Stimulated activated CD8-positive, alpha-beta memory T cell treated with anti-CD3 and anti-CD28 coated beads, Interleukin-7, amount 100 ng/mL, for 1 hour (primary cell): Measurements from ENCODE around the gene SNAP47.

ENCODE experiments used
- DNase-seq, 2 donors: peaks; one replicate each; pipeline ENCODE4 v3.0.0-alpha.2; 2020; ENCODE audit warnings: low read depth in 2 of 2

Gene SNAP47

GRCh38 chr1:227785094-227785804 is 50.0 kb downstream of the SNAP47 start:
- no peak for DNase-seq

- no peak for DNase-seq
Measured at GRCh38 chr1:227785805-227786671, 50.8 kb downstream of the SNAP47 start.

- no peak for DNase-seq
Measured at GRCh38 chr1:227786673-227787512, 51.7 kb downstream of the SNAP47 start.

GRCh38 chr1:227787513-227788270 is 52.5 kb downstream of the SNAP47 start:
- DNase-seq = peak; percentile 88 to 89

GRCh38 chr1:227788271-227789083 is 53.2 kb downstream of the SNAP47 start:
- DNase-seq = no peak

GRCh38 chr1:227789084-227790033 is 54.1 kb downstream of the SNAP47 start:
- no peak for DNase-seq

GRCh38 chr1:227790034-227790400 is 54.8 kb downstream of the SNAP47 start:
- no peak for DNase-seq

GRCh38 chr1:227790868-227791267 is 55.6 kb downstream of the SNAP47 start:
- DNase-seq = no peak

GRCh38 chr1:227791425-227792143 is 56.3 kb downstream of the SNAP47 start:
- DNase-seq = no peak

GRCh38 chr1:227792216-227793078 is 57.2 kb downstream of the SNAP47 start:
- no peak for DNase-seq

- no peak for DNase-seq
Measured at GRCh38 chr1:227793079-227793947, 58.1 kb downstream of the SNAP47 start.

- DNase-seq = no peak
Measured at GRCh38 chr1:227793948-227794816, 58.9 kb downstream of the SNAP47 start.

GRCh38 chr1:227794817-227795192 is 59.6 kb downstream of the SNAP47 start:
- DNase-seq = no peak

- DNase-seq = no peak
Measured at GRCh38 chr1:227795732-227796131, 60.5 kb downstream of the SNAP47 start.

- DNase-seq = no peak
Measured at GRCh38 chr1:227796359-227796915, 61.2 kb downstream of the SNAP47 start.

- no peak for DNase-seq
Measured at GRCh38 chr1:227797144-227797543, 61.9 kb downstream of the SNAP47 start.
